Astrocyte of the cerebellum (primary cell): ENCODE results near the gene PCA3.
"Not testable (repeated sequence)": the region's sequence is repeated elsewhere in the genome, so short reads cannot be mapped to it uniquely, and the experiment has no call there.

Experiments used
- DNase-seq: peaks from one replicate; pipeline ENCODE4 v3.0.0-alpha.2; 2011; ENCODE audit warnings: low read depth
- H3K4me3 ChIP-seq: 2 replicates; pipeline ENCODE4 v1.5.1; 2011; ENCODE audit warnings: mild to moderate bottlenecking, low read depth, low read length, moderate library complexity
- CTCF ChIP-seq: IDR thresholded peaks from 2 replicates; pipeline ENCODE4 v1.5.1; 2012; ENCODE audit warnings: low read length, low read depth, moderate library complexity, mild to moderate bottlenecking; ENCODE audit errors: missing control alignments
- in situ Hi-C: cut with HindIII; loops from 2 replicates; pipeline ENCODE4 v1.10.0; 2017; ENCODE audit warnings: low sequenced_read_pairs

PCA3 gene

GRCh38 chr9:76734716-76735115 is 29.5 kb upstream of the PCA3 start:
- TF ChIP-seq CTCF: no peak
- DNase-seq: no peak
- no peak overlapping the region for H3K4me3 ChIP-seq
- in situ Hi-C loops: no loop called here

- TF ChIP-seq CTCF: no peak
- no peak for DNase-seq
- in situ Hi-C loops: no loop called here
- no peak overlapping the region for H3K4me3 ChIP-seq
Measured at GRCh38 chr9:76737154-76737902, 26.9 kb upstream of the PCA3 start.

- in situ Hi-C loops: no loop called here
- TF ChIP-seq CTCF: no peak
Measured at GRCh38 chr9:76738402-76738801, 25.8 kb upstream of the PCA3 start.

GRCh38 chr9:76741524-76741923 is 22.7 kb upstream of the PCA3 start:
- in situ Hi-C loops: no loop called here
- DNase-seq: no peak
- no peak overlapping the region for H3K4me3 ChIP-seq
- no peak for TF ChIP-seq CTCF

More at GRCh38 chr9:76738402-76738801, 25.8 kb upstream of the PCA3 start:
- DNase-seq: no peak
- H3K4me3 ChIP-seq: no peak overlapping the region

- in situ Hi-C loops, H3K4me3 ChIP-seq, DNase-seq: not testable (repeated sequence)
Measured at GRCh38 chr9:76742890-76743289, 21.3 kb upstream of the PCA3 start.

- no peak overlapping the region for H3K4me3 ChIP-seq
- DNase-seq: no peak
- no peak for TF ChIP-seq CTCF
- in situ Hi-C loops: no loop called here
Measured at GRCh38 chr9:76743931-76744330, 20.3 kb upstream of the PCA3 start.

- no peak for DNase-seq
- in situ Hi-C loops: no loop called here
- TF ChIP-seq CTCF: no peak
- no peak overlapping the region for H3K4me3 ChIP-seq
Measured at GRCh38 chr9:76744336-76744735, 19.9 kb upstream of the PCA3 start.
